Activated T-helper 1 cell treated with anti-CD3 and anti-CD28 coated beads, Interleukin-12 subunit alpha, Interleukin-12 subunit beta, Interleukin-2, Interleukin-4 antibody, amounts not matched to agents 30 ng/mL and 10 ng/mL and 1 ng/mL, durations not matched to agents 14 hours and 24 hours and 36 hours (primary cell): ENCODE results near the gene GIT2. TPM values are rescaled to one million over a fixed set of nuclear protein-coding genes. Genes with fewer than 3 reads are reported as not detected.
A peak's percentile ranks its signal among the peaks of the same experiment; 100 is the strongest.

Experiments used
- DNase-seq: peaks from one replicate; pipeline ENCODE4 v3.0.0; 2021; ENCODE audit warnings: low spot score
- H3K27ac Mint-ChIP-seq: one replicate; pipeline ENCODE4 v1.8.0; 2021; ENCODE audit warnings: mild to moderate bottlenecking, mixed read lengths
- H3K27me3 Mint-ChIP-seq: one replicate; pipeline ENCODE4 v1.8.0; 2022; ENCODE audit warnings: mild to moderate bottlenecking, moderate library complexity, mixed read lengths; ENCODE audit not compliant: insufficient read depth
- H3K36me3 Mint-ChIP-seq: one replicate; pipeline ENCODE4 v1.8.0; 2021; ENCODE audit warnings: low read depth, mixed read lengths
- H3K4me1 Mint-ChIP-seq: one replicate; pipeline ENCODE4 v1.8.0; 2021; ENCODE audit warnings: low read depth, mixed read lengths
- H3K4me3 Mint-ChIP-seq: one replicate; pipeline ENCODE4 v1.8.0; 2021; ENCODE audit warnings: mild to moderate bottlenecking, moderate library complexity, mixed read lengths
- H3K9me3 Mint-ChIP-seq: one replicate; pipeline ENCODE4 v1.8.0; 2021; ENCODE audit warnings: mixed read lengths
- intact Hi-C: fragments of 100-400 bp; cut with micrococcal nuclease; formaldehyde crosslinking; loops from one replicate; pipeline ENCODE4 v1.15.1; 2024
- total RNA-seq: library from RNA; stranded (reverse); gene quantifications from 2 replicates; pipeline ENCODE4 v1.2.3, GENCODE V29; 2022

The GIT2 gene
- total RNA-seq, 1 donor from 2014 or later, result 86.2 TPM

DNA sequence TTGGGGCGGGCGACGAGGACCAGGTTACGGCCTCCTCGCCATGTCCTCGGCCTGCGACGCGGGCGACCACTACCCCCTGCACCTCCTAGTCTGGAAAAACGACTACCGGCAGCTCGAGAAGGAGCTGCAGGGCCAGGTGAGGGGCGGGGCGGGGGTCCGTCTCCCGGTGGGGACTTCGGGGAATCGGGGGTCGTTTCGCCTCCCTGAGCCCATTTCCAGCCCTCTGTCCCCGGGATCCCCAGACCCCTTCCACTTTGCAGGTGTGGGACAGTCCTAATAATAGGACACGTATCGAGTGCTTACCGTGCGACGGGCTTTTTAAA lies 3.4 kb upstream of the GIT2 start:
- Mint-ChIP-seq H3K4me3 (peak overlapping the region; percentile 100), H3K27me3 (no peaks in the 10 kb centered on the region), H3K9me3 (no peaks in the 10 kb centered on the region), H3K36me3 (peaks cover 20% of the 10 kb centered on the region), H3K27ac (peak overlapping the region; percentile 98), H3K4me1 (peaks cover 75% of the 10 kb centered on the region)
- no peak for DNase-seq
- intact Hi-C loops, result loop anchor here (10.0 kb wide), 2 partner anchors 285 to 425 kb away; partner anchors contain the start of genes ATP2A2, MMAB and MVK

DNA sequence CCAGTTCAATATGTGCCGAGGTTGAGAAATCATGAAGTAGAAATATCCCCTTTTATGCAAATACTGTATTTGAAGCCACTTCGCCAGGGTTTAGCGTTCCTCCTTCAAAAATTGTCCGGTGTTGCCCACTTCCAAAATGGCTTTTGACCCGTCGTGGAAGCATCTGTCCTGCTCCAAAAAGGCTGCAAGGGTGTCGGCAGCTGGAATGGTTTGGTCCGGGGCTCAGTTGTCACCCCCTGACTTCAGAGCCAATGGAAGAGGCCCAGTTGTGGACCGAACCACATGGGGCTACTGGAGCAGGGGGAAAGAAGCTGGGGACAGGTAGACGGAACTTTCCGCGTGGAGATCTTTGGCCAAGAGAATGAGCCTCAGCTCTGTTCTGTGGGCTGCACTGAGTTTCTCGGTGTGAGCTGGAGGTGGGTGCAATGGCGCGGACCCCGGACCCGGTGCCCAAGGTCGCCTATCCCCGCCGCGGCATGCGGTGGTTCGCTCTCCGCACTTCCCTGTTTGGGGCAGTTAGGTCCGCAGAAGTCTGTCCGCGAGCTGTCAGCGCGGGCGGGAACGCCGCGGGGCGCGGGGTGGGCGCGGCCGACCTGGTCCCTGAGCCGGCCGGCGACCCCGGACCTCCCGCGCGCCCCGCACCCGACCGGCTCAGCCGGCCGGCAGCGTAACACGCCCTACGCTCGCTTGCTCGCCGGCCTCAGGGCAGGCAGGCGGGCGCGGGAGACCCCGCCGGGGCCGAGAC lies 2.9 kb upstream of the GIT2 start, which contains the start of gene ANKRD13A:
Gene ANKRD13A, plus strand, starts transcription at position 527 of the 745 bp plus-strand sequence. CDS start 259 bp downstream, outside the sequence.
- H3K27me3 Mint-ChIP-seq, result no peaks in the 10 kb centered on the region
- H3K4me1 Mint-ChIP-seq, result peaks cover 76% of the 10 kb centered on the region
- intact Hi-C loops, result loop anchor here (10.0 kb wide), 2 partner anchors 286 to 424 kb away; partner anchors contain the start of genes ATP2A2, MMAB and MVK
- H3K36me3 Mint-ChIP-seq, result peaks cover 20% of the 10 kb centered on the region
- no peaks in the 10 kb centered on the region for H3K9me3 Mint-ChIP-seq
- H3K27ac Mint-ChIP-seq, result peak within 1 kb of the TSS; percentile 99
- peak; percentile 83 for DNase-seq
- H3K4me3 Mint-ChIP-seq, result peak within 1 kb of the TSS; percentile 100

DNA sequence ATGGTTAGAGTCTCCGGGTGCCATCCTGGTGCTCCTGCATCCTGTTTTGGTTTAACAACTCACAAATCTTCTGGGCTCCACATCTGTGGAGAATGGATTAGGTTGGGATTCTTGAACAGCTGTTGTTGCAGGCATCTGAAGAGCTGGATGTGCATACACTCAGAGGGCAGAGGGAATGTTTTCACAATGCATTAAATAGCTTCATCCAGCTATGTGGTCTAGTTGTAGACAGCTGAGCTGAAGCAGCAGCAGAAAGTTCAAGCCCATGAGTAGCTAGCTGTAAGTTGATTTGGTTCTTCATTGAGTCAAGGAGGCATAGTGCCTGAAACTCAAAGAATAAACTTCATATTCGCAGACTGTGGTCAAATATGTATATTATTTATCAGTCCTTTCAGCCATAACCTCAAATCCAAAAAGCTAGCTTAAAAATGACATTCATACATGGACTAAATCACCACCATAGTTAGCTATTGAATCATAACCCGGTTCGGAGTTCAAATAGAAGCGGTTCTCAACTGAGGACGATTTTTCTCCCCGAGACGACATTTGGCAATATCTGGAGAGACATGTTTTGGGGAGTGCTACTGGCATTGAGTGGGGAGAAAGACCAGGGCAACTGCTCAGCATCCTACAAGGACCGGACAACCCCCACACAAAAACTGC lies 2.2 kb upstream of the GIT2 start:
- H3K27ac Mint-ChIP-seq, result peak overlapping the region; percentile 99
- peaks cover 77% of the 10 kb centered on the region for H3K4me1 Mint-ChIP-seq
- H3K27me3 Mint-ChIP-seq, result no peaks in the 10 kb centered on the region
- intact Hi-C loops, result loop anchor here (10.0 kb wide), 2 partner anchors 286 to 424 kb away; partner anchors contain the start of genes ATP2A2, MMAB and MVK
- H3K36me3 Mint-ChIP-seq, result peaks cover 20% of the 10 kb centered on the region
- H3K4me3 Mint-ChIP-seq, result peak overlapping the region; percentile 95
- DNase-seq, result no peak
- H3K9me3 Mint-ChIP-seq, result no peaks in the 10 kb centered on the region

DNA sequence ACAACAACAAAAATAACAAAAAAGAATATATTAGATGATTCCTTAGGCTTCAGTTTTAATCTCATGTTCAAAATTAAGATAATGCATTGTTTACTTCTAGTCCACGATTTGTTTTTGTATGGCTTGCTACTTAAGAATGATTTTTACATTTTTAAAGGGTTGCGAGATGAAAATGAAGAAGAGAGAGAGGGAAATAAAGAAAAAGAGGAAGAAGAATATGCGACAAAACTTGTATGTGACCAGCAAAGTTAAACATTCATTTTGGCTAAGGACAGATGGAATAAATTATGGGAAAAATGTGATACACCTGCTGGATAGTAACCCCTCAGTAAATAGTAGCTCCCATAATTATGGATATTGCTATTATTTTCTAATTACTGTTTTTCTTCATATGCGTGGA lies 1.2 kb upstream of the GIT2 start:
- Mint-ChIP-seq H3K36me3 (peaks cover 14% of the 10 kb centered on the region), H3K27ac (peak overlapping the region; percentile 76), H3K4me3 (peak overlapping the region; percentile 95), H3K9me3 (no peaks in the 10 kb centered on the region), H3K27me3 (no peaks in the 10 kb centered on the region), H3K4me1 (peaks cover 74% of the 10 kb centered on the region)
- no peak for DNase-seq
- intact Hi-C loops, result loop anchor here (2.0 to 10.0 kb wide), 3 partner anchors 41 to 423 kb away; partner anchors contain the start of genes ATP2A2, MMAB and MVK

DNA sequence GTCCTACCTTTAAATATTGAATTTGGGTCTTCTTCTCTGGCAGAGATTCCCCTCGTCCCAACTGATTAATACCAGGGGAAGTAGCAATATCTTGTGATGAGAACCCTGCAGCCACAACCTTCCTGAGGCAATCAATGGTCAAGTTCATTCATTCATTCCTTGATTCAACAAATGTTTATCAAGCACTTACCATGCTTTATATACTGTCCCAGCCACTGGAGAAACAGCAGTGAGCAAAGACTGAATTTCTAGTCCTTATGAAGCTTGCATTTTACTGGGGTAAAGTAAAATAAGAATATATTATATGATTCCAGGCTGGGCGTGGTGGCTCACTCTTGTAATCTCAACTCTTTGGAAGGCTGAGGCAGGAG lies 300 bp upstream of the GIT2 start:
- intact Hi-C loops, result loop anchor here (1.0 to 10.0 kb wide), 7 partner anchors 9 to 422 kb away; partner anchors contain the start of genes ATP2A2, C12orf76, GLTP and MMAB
- H3K4me1 Mint-ChIP-seq, result peaks cover 72% of the 10 kb centered on the region
- no peaks in the 10 kb centered on the region for H3K9me3 Mint-ChIP-seq
- H3K27ac Mint-ChIP-seq, result peak overlapping the region; percentile 89
- no peaks in the 10 kb centered on the region for H3K27me3 Mint-ChIP-seq
- H3K4me3 Mint-ChIP-seq, result peak overlapping the region; percentile 99
- no peak for DNase-seq
- peaks cover 16% of the 10 kb centered on the region for H3K36me3 Mint-ChIP-seq

DNA sequence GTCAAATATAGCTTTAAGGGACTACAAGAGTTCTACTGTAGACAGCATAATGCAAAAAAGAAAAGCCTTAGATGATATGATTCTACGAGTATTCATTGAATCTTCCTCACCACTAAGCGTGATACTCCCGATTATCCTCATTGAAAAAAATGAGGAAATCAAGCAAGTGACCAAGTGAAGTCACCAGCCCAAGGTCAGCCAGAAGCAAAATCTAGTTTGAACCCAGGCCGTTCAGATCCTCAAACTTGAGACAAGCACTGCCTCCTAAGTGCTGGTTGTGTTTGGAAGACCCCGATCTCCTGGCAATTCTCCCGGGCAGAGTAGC lies 845 bp downstream of the GIT2 start:
- H3K27me3 Mint-ChIP-seq, result no peaks in the 10 kb centered on the region
- H3K36me3 Mint-ChIP-seq, result peaks cover 21% of the 10 kb centered on the region
- no peak for DNase-seq
- no peaks in the 10 kb centered on the region for H3K9me3 Mint-ChIP-seq
- intact Hi-C loops, result loop anchor here (2.0 to 10.0 kb wide), 3 partner anchors 13 to 421 kb away; partner anchors contain the start of genes ATP2A2, MMAB and MVK
- peaks cover 73% of the 10 kb centered on the region for H3K4me1 Mint-ChIP-seq
- H3K27ac Mint-ChIP-seq, result peak overlapping the region; percentile 96
- H3K4me3 Mint-ChIP-seq, result peak overlapping the region; percentile 99

DNA sequence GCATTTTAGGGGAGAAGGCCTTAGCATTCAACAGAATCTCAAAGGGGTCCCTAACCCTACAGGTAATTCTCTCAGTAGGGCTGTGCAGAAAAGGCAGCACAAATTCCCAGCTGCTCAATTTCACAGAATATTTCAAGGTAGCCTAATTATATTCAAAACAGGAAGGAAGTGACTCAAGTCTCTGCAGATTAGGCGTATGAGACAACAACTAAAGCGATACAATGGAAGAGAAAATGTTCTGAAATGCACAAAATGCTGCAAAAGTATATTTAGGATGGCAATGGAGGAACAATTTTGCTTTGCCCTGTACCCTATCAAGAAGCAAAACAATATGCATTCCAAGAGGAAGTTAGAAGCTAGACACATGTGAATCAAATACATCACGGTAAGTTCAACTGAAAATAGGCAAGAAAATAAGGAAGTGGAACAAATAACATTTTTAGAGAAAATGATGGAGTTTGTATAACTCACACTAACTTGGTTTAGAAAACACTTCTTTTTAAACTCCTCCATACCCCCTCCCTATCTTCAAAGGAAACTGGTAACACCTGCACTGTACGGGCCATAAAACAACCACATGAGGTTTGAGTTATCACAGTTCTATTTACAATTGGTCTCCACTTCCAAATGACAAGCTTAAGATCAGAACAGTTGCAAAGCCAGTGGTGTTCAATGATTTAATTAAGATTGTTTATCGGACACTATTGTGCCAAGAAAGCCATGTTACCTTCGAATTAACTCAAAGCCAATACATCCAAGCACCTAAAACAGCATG lies 1.6 kb downstream of the GIT2 start:
- intact Hi-C loops, result loop anchor here (1.0 to 10.0 kb wide), 4 partner anchors 14 to 420 kb away; partner anchors contain the start of genes ATP2A2, MMAB and MVK
- peaks cover 74% of the 10 kb centered on the region for H3K4me1 Mint-ChIP-seq
- peak overlapping the region; percentile 96 for H3K27ac Mint-ChIP-seq
- H3K27me3 Mint-ChIP-seq, result no peaks in the 10 kb centered on the region
- peaks cover 22% of the 10 kb centered on the region for H3K36me3 Mint-ChIP-seq
- no peak for DNase-seq
- peak overlapping the region; percentile 99 for H3K4me3 Mint-ChIP-seq
- H3K9me3 Mint-ChIP-seq, result no peaks in the 10 kb centered on the region

DNA sequence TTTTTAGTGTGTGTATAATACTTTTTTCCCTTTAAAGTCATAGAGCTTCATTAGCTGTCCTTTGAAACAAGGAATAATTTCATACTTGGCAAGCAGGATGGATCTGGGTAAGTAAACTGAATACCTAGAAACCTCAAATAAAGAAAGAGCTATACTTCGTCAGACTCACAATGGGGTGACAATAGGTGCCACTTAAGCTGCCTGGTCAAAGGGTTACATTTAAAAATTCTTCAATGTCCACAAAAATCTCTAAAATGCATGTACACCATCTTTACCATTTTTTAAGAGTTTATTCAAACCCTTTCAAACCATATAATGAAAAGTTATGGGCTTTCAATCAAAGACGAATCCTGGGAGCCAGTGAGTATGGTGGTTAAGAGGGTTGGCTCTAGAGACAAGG lies 3.1 kb downstream of the GIT2 start:
- no peak for DNase-seq
- Mint-ChIP-seq H3K36me3 (peaks cover 32% of the 10 kb centered on the region), H3K9me3 (no peaks in the 10 kb centered on the region), H3K4me3 (peak overlapping the region; percentile 99), H3K27ac (peak overlapping the region; percentile 63), H3K4me1 (peaks cover 74% of the 10 kb centered on the region), H3K27me3 (no peaks in the 10 kb centered on the region)
- intact Hi-C loops, result loop anchor here (10.0 kb wide), 2 partner anchors 292 to 418 kb away; partner anchors contain the start of genes ATP2A2, MMAB and MVK

DNA sequence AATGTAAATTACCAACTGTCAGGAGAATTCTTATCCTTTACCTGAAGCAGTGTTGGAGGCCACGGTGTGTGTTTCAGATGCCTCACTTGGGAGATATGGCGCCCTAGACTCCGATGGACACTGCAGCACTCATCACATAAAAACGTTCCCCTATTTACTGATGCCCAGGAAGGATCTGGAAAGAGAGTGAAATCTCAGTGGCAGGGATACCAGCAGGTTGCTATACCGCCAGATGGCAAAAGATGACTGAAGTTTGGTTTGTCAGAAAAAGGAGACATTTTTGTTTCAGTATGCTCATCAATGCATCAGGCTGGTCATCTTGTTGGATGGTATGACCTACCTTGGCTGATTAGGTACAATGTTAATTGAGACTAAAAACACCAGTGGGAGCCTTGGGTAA lies 4.6 kb downstream of the GIT2 start:
- H3K27me3 Mint-ChIP-seq, result no peaks in the 10 kb centered on the region
- H3K36me3 Mint-ChIP-seq, result peaks cover 39% of the 10 kb centered on the region
- peaks cover 71% of the 10 kb centered on the region for H3K4me1 Mint-ChIP-seq
- intact Hi-C loops, result loop anchor here (10.0 kb wide), 2 partner anchors 293 to 417 kb away; partner anchors contain the start of genes ATP2A2, MMAB and MVK
- H3K27ac Mint-ChIP-seq, result no peak overlapping the region
- no peaks in the 10 kb centered on the region for H3K9me3 Mint-ChIP-seq
- DNase-seq, result no peak
- no peak overlapping the region for H3K4me3 Mint-ChIP-seq

DNA sequence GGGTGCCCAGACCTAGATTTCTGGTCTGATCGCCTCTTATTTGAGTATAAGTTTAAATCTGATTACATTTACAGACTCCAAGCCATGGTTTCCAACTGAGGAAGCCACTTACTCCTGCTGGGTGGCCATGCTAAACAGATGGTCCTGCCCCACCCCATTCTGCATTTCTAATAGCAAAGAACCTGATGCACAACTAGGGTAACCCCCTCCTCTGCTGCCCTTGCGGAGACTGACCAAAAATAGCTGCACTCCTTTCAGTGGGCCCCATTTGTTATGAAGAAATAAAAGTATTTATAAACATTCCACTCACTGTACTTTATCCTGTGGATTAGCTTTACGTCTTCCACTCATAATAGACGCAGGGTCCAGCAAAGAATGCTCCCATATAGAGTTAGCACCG lies 6.8 kb downstream of the GIT2 start:
- H3K4me1 Mint-ChIP-seq, result peaks cover 60% of the 10 kb centered on the region
- no peak overlapping the region for H3K27ac Mint-ChIP-seq
- peaks cover 45% of the 10 kb centered on the region for H3K36me3 Mint-ChIP-seq

DNA sequence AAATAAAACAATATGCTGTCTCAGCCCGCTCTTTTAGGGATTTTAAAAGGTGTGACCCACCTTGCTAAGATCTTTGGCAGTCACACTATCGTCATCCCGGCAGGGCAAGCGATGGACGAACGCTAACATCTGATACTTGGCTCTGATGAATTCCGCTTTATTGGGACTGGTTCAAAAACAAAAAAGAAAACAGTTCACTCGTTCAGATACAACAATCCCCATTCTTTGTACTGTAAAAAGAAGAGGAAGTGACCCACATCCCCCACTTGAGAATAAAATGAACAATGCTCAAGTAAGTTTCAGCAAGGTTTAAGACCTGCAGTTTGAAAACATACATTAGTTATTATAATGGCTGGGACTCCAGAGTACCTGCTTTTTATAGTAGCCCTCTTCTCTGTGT lies 7.3 kb downstream of the GIT2 start:
- peak overlapping the region; percentile 55 for H3K27ac Mint-ChIP-seq
- peaks cover 45% of the 10 kb centered on the region for H3K36me3 Mint-ChIP-seq
- no peak overlapping the region for H3K4me3 Mint-ChIP-seq
- no peak for DNase-seq
- peaks cover 55% of the 10 kb centered on the region for H3K4me1 Mint-ChIP-seq
- H3K27me3 Mint-ChIP-seq, result no peaks in the 10 kb centered on the region
- no peaks in the 10 kb centered on the region for H3K9me3 Mint-ChIP-seq
- intact Hi-C loops, result loop anchor here (5.0 kb wide), 1 partner anchor 588 kb away; no protein-coding TSS in a partner anchor

More for the DNA sequence above, 6.8 kb downstream of the GIT2 start:
- H3K9me3 Mint-ChIP-seq, result no peaks in the 10 kb centered on the region
- DNase-seq, result no peak
- intact Hi-C loops, result loop anchor here (5.0 kb wide), 1 partner anchor 588 kb away; no protein-coding TSS in a partner anchor
- no peak overlapping the region for H3K4me3 Mint-ChIP-seq
- no peaks in the 10 kb centered on the region for H3K27me3 Mint-ChIP-seq

DNA sequence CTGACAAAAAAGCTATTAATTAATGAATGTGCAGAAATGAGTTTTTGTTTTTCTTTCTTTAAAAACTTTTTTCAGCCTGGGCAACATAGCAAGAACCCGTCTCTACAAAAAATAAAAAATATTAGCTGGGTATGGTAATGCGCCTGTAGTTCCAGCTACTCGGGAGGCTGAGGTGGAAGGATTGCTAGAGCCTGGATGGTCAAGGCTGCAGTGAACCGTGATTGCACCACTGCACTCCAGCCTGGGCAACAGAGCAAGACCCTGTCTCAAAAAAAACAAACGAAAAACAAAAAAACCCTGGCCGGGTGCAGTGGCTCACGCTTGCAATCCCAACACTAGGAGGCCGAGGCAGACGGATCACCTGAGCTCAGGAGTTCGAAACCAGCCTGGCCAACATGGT lies 7.9 kb downstream of the GIT2 start:
- peak overlapping the region; percentile 20 for H3K4me3 Mint-ChIP-seq
- H3K27ac Mint-ChIP-seq, result peak overlapping the region; percentile 84
- peaks cover 47% of the 10 kb centered on the region for H3K36me3 Mint-ChIP-seq
- no peaks in the 10 kb centered on the region for H3K9me3 Mint-ChIP-seq
- H3K4me1 Mint-ChIP-seq, result peaks cover 55% of the 10 kb centered on the region
- H3K27me3 Mint-ChIP-seq, result no peaks in the 10 kb centered on the region
- intact Hi-C loops, result loop anchor here (5.0 kb wide), 1 partner anchor 589 kb away; no protein-coding TSS in a partner anchor
- DNase-seq, result no peak
